Mesenchymal stem cell (in vitro differentiated cells and primary cell): ENCODE measurements around the gene MB21D2.

ENCODE experiments used
- DNase-seq: peaks from one replicate; pipeline ENCODE4 v3.0.0-alpha.2; 2013
- H2AFZ ChIP-seq: one replicate; pipeline ENCODE4 v1.6.1; 2013; ENCODE audit warnings: low read depth, mild to moderate bottlenecking, control low read depth, inconsistent platforms, low read length, moderate library complexity
- H2AK5ac ChIP-seq: 2 replicates; pipeline ENCODE4 v1.6.1; 2013; ENCODE audit warnings: low read length, moderate library complexity, mild to moderate bottlenecking, inconsistent platforms; ENCODE audit not compliant: severe bottlenecking
- H2BK120ac ChIP-seq: one replicate; pipeline ENCODE4 v1.6.1; 2013; ENCODE audit warnings: low read depth, mild to moderate bottlenecking, inconsistent platforms, low read length, moderate library complexity
- H2BK12ac ChIP-seq, 2 experiments: one replicate each; pipeline ENCODE4 v1.6.1; 2013; ENCODE audit warnings: inconsistent platforms in 2 of 2, low read length in 2 of 2, mild to moderate bottlenecking in 2 of 2, moderate library complexity in 2 of 2, control low read depth in 1 of 2
- H2BK15ac ChIP-seq: one replicate; pipeline ENCODE4 v1.6.1; 2013; ENCODE audit warnings: mild to moderate bottlenecking, low read depth, inconsistent platforms; ENCODE audit not compliant: poor library complexity, severe bottlenecking
- H2BK5ac ChIP-seq: 2 replicates; pipeline ENCODE4 v1.6.1; 2013; ENCODE audit warnings: low read depth, mild to moderate bottlenecking, low read length, control low read depth, inconsistent platforms; ENCODE audit not compliant: poor library complexity, severe bottlenecking
- H3K14ac ChIP-seq, 2 experiments: one replicate each; pipeline ENCODE4 v1.6.1; 2013; ENCODE audit warnings: inconsistent platforms in 2 of 2, low read length in 2 of 2, control low read depth in 1 of 2, mild to moderate bottlenecking in 1 of 2, moderate library complexity in 1 of 2
- H3K18ac ChIP-seq, 2 experiments: one replicate each; pipeline ENCODE4 v1.6.1; 2013; ENCODE audit warnings: inconsistent platforms in 2 of 2, low read length in 2 of 2, control low read depth in 1 of 2, low read depth in 1 of 2, mild to moderate bottlenecking in 1 of 2
- H3K23ac ChIP-seq, 2 experiments: one replicate each; pipeline ENCODE4 v1.6.1; 2013; ENCODE audit warnings: inconsistent platforms in 2 of 2, low read length in 2 of 2, mild to moderate bottlenecking in 2 of 2, moderate library complexity in 2 of 2, control low read depth in 1 of 2
- H3K27ac ChIP-seq: 2 replicates; pipeline ENCODE4 v1.5.1; 2013; ENCODE audit warnings: mild to moderate bottlenecking, moderate library complexity, low read length, control low read depth, inconsistent platforms; ENCODE audit not compliant: poor library complexity, severe bottlenecking
- H3K27me3 ChIP-seq, 2 experiments: 2 replicates each; pipeline versions ENCODE4 v1.6.1 to v1.7.0; 2013; ENCODE audit warnings: low read length in 2 of 2, mild to moderate bottlenecking in 2 of 2, moderate library complexity in 2 of 2, control low read depth in 1 of 2, inconsistent platforms in 1 of 2; ENCODE audit not compliant: control insufficient read depth in 1 of 2, insufficient read depth in 1 of 2
- H3K36me3 ChIP-seq, 2 experiments: 2 replicates each; pipeline versions ENCODE4 v1.6.1 to v1.7.0; 2013; ENCODE audit warnings: low read length in 2 of 2, control low read depth in 1 of 2, inconsistent platforms in 1 of 2, low read depth in 1 of 2, mild to moderate bottlenecking in 1 of 2; ENCODE audit not compliant: insufficient read depth in 2 of 2, control insufficient read depth in 1 of 2
- H3K4ac ChIP-seq, 2 experiments: one replicate each; pipeline ENCODE4 v1.6.1; 2013; ENCODE audit warnings: inconsistent platforms in 2 of 2, low read length in 2 of 2, mild to moderate bottlenecking in 2 of 2, moderate library complexity in 2 of 2, control low read depth in 1 of 2, low read depth in 1 of 2
- H3K4me1 ChIP-seq: 2 replicates; pipeline ENCODE4 v1.6.1; 2013; ENCODE audit warnings: low read depth, low read length, control low read depth; ENCODE audit not compliant: control insufficient read depth, insufficient read depth
- H3K4me2 ChIP-seq: 2 replicates; pipeline ENCODE4 v1.6.1; 2013; ENCODE audit warnings: low read length, mild to moderate bottlenecking, inconsistent platforms; ENCODE audit not compliant: poor library complexity, severe bottlenecking
- H3K4me3 ChIP-seq, 2 experiments: 2 replicates each; pipeline versions ENCODE4 v1.5.1 to v1.7.0; 2013; ENCODE audit warnings: low read length in 2 of 2, mild to moderate bottlenecking in 2 of 2, control low read depth in 1 of 2, low read depth in 1 of 2; ENCODE audit not compliant: insufficient read depth in 1 of 2
- H3K79me1 ChIP-seq: replicated peaks from 2 replicates; pipeline ENCODE4 v1.6.1; 2013; ENCODE audit warnings: mild to moderate bottlenecking, control low read depth, low read length, inconsistent platforms; ENCODE audit not compliant: poor library complexity, severe bottlenecking
- H3K9ac ChIP-seq: 2 replicates; pipeline ENCODE4 v1.7.0; 2013; ENCODE audit warnings: mild to moderate bottlenecking, low read length, moderate library complexity
- H3K9me3 ChIP-seq: 2 replicates; pipeline ENCODE4 v1.7.0; 2013; ENCODE audit warnings: mild to moderate bottlenecking, low read length; ENCODE audit not compliant: control insufficient read depth
- H4K8ac ChIP-seq: one replicate; pipeline ENCODE4 v1.6.1; 2013; ENCODE audit warnings: inconsistent platforms, mild to moderate bottlenecking, low read length, moderate library complexity
- H4K91ac ChIP-seq: one replicate; pipeline ENCODE4 v1.6.1; 2013; ENCODE audit warnings: mild to moderate bottlenecking, low read length, inconsistent platforms
- WGBS: methylation state at CpG from one replicate; pipeline ENCODE4 v1.1.7; 2013; ENCODE audit warnings: mixed read lengths; 5-methylcytosine and 5-hydroxymethylcytosine counted together

The MB21D2 gene

DNA sequence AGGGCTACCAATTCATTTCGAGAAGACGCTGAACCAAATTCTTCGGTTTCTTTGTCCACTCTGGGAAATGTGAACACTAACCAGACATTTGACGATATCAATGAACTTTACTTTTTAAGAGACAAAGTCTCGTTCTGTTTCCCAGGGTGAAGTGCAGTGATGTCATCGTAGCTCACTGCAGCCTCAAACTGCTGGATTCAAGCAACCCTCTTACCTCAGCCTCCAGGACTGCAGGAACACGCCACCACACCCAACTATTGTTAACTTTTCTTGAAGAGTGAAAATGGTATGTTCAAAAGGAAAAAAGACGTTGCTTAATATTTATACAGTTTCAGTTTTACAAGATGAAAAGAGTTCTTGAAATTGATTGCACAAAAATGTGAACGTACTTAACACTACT, 30.6 kb downstream of the MB21D2 start:
- Histone ChIP-seq H3K79me1 (peaks cover 3% of the 10 kb centered on the region), H2AK5ac (no peak overlapping the region), H2BK12ac (peak overlapping the region in 1 of 2 experiments; percentile 2), H3K27me3 (no peaks in the 10 kb centered on the region), H3K4ac (no peak overlapping the region), H3K18ac (no peak overlapping the region), H3K27ac (peak overlapping the region; percentile 90), H3K9me3 (no peaks in the 10 kb centered on the region), H3K36me3 (no peaks in the 10 kb centered on the region), H2BK5ac (no peak overlapping the region), H3K4me3 (peak overlapping the region in 1 of 2 experiments; percentile 43), H4K91ac (no peak overlapping the region), H3K23ac (no peak overlapping the region), H2BK15ac (no peak overlapping the region), H3K4me1 (peaks cover 15% of the 10 kb centered on the region), H3K4me2 (no peak overlapping the region), H4K8ac (no peak overlapping the region), H3K14ac (no peak overlapping the region), H2BK120ac (no peak overlapping the region), H3K9ac (peak overlapping the region; percentile 72), H2AFZ (no peak overlapping the region)
- WGBS, result 32% methylated on average over 6 of the region's 9 CpGs
- DNase-seq, result peak; percentile 86

DNA sequence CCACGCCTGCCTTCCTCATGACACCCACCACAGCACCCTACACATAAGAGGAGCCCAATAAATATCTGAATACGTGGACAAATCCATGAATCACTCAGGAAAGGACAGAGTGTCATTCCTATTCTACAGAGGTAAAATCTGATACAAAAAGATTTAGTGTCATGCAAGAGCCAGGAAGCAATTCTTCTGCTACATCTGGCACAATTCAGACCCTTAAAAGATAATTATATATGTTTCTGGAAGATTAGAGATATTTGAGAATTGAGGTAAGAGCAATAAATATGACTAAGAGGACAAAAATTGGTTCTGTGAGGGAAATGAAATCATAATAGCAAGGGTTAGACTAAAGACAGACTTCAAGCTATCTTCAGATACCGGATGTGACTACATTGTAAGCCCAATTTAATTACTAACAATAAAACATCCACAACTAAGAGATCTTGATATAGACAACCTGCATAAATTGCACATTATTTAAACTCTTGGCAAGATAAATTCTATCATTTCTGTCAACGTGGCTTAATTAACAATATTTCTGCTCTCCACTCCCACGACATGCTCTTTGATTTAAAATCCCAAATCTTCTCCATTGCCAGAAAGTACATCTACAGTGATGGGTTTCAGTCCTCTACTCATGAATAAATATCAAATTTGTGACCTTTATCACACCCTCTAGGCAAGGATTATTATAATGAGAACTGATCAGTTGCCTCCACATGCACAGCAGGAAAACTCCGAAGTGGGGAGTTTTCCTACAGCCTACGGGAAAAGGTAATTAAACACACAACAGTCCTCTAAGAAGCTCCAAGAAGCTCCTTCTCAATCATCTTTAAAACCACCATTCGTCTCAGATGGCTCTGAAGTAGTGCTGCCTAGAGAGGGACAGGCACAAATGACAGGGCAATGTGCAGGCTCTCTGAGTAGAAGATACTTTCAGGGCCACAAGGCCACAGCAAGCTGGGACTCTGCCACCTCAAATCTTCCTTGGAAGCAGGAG, 32.6 kb downstream of the MB21D2 start:
- Histone ChIP-seq H3K9me3 (no peaks in the 10 kb centered on the region), H2AK5ac (peak overlapping the region; percentile 99), H3K79me1 (peaks cover 9% of the 10 kb centered on the region), H3K27me3 (no peaks in the 10 kb centered on the region), H2BK15ac (no peak overlapping the region), H3K4me3 (no peak overlapping the region), H2BK12ac (peak overlapping the region; percentile 63 to 85), H4K91ac (no peak overlapping the region), H3K18ac (peak overlapping the region in 1 of 2 experiments; percentile 11), H3K4me2 (no peak overlapping the region), H3K23ac (peak overlapping the region in 1 of 2 experiments; percentile 66), H4K8ac (peak overlapping the region; percentile 45), H3K4ac (no peak overlapping the region), H3K27ac (peak overlapping the region; percentile 91), H3K9ac (no peak overlapping the region), H3K4me1 (peaks cover 13% of the 10 kb centered on the region), H3K14ac (no peak overlapping the region), H3K36me3 (no peaks in the 10 kb centered on the region), H2BK120ac (no peak overlapping the region), H2AFZ (no peak overlapping the region), H2BK5ac (peak overlapping the region; percentile 84)
- DNase-seq, result peak; percentile 62
- 37% methylated on average over 7 of the region's 8 CpGs for WGBS

DNA sequence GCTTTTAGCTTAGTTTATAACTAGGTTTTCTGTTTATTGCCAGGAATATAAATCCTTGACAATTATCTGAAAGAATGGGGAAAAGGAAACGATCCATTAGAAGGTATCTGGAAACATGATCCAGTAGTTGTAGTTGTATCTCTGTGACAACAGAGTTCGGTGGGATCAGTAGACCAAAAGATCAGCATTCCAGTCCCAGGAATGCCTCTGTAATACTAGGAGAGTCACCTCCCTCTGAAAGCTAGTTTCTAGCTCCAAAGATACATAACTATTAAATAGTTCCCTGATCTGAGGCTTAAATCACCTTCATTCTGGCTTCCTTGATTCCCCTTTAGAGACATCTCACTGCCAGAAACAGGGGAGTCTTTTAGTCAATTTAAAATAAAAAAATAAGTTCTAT, 34.1 kb downstream of the MB21D2 start:
- H3K4me2 ChIP-seq, result no peak overlapping the region
- H3K4me3 ChIP-seq, result no peak overlapping the region
- peak overlapping the region; percentile 64 for H3K27ac ChIP-seq
- peaks cover 16% of the 10 kb centered on the region for H3K4me1 ChIP-seq
- peaks cover 9% of the 10 kb centered on the region for H3K79me1 ChIP-seq
- H2AK5ac ChIP-seq, result no peak overlapping the region
- no peak for DNase-seq
- no peak overlapping the region for H2BK5ac ChIP-seq
- no peak overlapping the region for H2BK120ac ChIP-seq
- no peaks in the 10 kb centered on the region for H3K36me3 ChIP-seq
- H2AFZ ChIP-seq, result no peak overlapping the region
- H3K9ac ChIP-seq, result no peak overlapping the region
- WGBS, result 49% methylated on average over 2 of the region's 2 CpGs
- no peaks in the 10 kb centered on the region for H3K9me3 ChIP-seq
- no peak overlapping the region for H2BK12ac ChIP-seq
- no peak overlapping the region for H4K8ac ChIP-seq
- no peaks in the 10 kb centered on the region for H3K27me3 ChIP-seq
- H2BK15ac ChIP-seq, result no peak overlapping the region
- H4K91ac ChIP-seq, result no peak overlapping the region
- H3K23ac ChIP-seq, result no peak overlapping the region
- H3K14ac ChIP-seq, result no peak overlapping the region
- no peak overlapping the region for H3K18ac ChIP-seq
- no peak overlapping the region for H3K4ac ChIP-seq

DNA sequence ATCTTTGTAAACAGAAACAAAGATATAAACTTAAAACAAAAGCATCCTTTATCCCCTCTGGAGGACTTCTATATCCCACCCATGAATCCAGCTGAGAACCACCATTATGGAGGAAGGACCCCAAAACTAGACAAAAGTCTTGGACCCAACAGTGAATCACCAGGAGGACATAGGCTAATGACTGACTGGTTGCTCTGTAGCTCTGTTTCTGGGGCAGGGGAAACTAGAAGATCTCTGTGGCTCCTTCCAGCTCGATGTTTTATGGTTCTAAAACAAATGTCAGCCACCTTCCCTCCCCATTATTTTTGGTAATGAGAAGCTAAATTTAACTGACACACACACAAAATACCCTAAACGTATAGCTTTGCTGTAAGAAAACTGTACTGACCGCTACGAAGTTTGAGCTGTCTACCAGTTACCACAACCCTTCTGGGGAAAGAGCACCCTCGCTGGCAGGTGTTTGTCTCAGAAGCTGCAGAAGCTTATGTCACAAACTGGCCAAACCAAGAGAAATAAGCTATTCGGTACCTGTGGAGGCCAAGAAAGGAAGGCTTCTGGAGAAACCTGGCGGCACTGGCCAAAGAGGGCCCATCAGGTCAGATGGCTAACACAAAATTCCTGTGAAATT, 36.4 kb downstream of the MB21D2 start:
- Histone ChIP-seq H3K9me3 (no peaks in the 10 kb centered on the region), H2BK12ac (no peak overlapping the region)

More for the DNA sequence above, 36.4 kb downstream of the MB21D2 start:
- no peak overlapping the region for H3K23ac ChIP-seq
- no peak overlapping the region for H2BK5ac ChIP-seq
- no peaks in the 10 kb centered on the region for H3K27me3 ChIP-seq
- H3K4me2 ChIP-seq, result no peak overlapping the region
- peaks cover 15% of the 10 kb centered on the region for H3K79me1 ChIP-seq
- H2AK5ac ChIP-seq, result peak overlapping the region; percentile 98
- no peak overlapping the region for H4K8ac ChIP-seq
- no peak for DNase-seq
- H3K14ac ChIP-seq, result no peak overlapping the region
- peak overlapping the region in 1 of 2 experiments; percentile 49 for H3K4ac ChIP-seq
- H2AFZ ChIP-seq, result no peak overlapping the region
- H3K36me3 ChIP-seq, result no peaks in the 10 kb centered on the region
- no peak overlapping the region for H4K91ac ChIP-seq
- peak overlapping the region in 1 of 2 experiments; percentile 38 for H3K18ac ChIP-seq
- no peak overlapping the region for H2BK120ac ChIP-seq
- no peak overlapping the region for H3K9ac ChIP-seq
- no peak overlapping the region for H3K27ac ChIP-seq
- peaks cover 14% of the 10 kb centered on the region for H3K4me1 ChIP-seq
- no peak overlapping the region for H3K4me3 ChIP-seq
- 83% methylated on average over 7 of the region's 7 CpGs for WGBS
- H2BK15ac ChIP-seq, result no peak overlapping the region
